ENCODE data around the gene PUS1.

The PUS1 gene

DNA sequence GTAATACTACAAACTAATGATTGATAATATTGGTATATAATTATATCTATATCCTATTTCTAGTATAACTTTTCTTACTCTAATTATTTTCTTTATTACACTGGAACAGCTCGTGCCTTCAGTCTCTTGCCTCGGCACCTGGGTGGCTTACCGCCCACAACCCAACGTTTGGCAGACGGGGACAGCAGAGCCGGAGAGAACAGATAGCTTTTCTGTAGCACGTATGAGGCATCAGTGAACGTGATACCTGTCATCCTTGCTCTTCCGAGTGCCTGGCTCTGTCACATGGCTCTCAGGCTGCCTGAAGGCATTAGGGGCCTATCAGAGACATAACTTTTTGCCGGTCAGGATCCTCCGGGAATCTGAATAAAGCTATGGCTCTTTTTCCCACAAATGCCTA is 5.5 kb downstream of the PUS1 start:
- Histone ChIP-seq H3K4me3 (ENCODE audit: low read depth, low read length) (no peak overlapping the region), H3K4me2 (ENCODE audit: low read length) (no peak overlapping the region), H3K9ac (no peak overlapping the region), H3K36me3 (ENCODE audit: control insufficient read depth, insufficient read depth, low read length) (no peaks in the 10 kb centered on the region), H3K79me2 (no peaks in the 10 kb centered on the region), H3K9me3 (ENCODE audit: control insufficient read depth, low read length) (no peaks in the 10 kb centered on the region), H3K27me3 (ENCODE audit: control insufficient read depth, insufficient read depth, low read length) (no peaks in the 10 kb centered on the region), H3K4me1 (no peaks in the 10 kb centered on the region), H3K27ac (no peak overlapping the region), H2AFZ (no peak overlapping the region)
- TF ChIP-seq, protein P1, sequence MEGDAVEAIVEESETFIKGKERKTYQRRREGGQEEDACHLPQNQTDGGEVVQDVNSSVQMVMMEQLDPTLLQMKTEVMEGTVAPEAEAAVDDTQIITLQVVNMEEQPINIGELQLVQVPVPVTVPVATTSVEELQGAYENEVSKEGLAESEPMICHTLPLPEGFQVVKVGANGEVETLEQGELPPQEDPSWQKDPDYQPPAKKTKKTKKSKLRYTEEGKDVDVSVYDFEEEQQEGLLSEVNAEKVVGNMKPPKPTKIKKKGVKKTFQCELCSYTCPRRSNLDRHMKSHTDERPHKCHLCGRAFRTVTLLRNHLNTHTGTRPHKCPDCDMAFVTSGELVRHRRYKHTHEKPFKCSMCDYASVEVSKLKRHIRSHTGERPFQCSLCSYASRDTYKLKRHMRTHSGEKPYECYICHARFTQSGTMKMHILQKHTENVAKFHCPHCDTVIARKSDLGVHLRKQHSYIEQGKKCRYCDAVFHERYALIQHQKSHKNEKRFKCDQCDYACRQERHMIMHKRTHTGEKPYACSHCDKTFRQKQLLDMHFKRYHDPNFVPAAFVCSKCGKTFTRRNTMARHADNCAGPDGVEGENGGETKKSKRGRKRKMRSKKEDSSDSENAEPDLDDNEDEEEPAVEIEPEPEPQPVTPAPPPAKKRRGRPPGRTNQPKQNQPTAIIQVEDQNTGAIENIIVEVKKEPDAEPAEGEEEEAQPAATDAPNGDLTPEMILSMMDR (IDR thresholded peaks at IDR 0.05): no peak

DNA sequence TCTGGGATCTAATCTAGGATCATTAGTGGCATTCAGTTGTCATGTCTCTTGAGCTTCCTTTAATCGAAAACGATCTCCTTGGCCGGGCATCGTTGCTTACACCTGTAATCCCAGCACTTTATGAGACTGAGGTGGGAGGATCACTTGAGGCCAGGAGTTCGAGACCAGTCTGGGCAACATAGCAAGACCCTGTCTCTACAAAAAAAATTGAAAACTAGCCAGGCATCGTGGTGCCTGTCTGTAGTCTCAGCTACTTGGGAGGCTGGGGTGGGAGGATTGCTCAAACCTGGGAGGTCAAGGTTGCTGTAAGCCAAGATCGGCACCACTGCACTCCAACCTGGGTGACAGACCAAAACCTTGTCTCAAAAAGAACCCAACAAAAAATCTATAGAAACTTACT is 9.0 kb downstream of the PUS1 start:
- Histone ChIP-seq H3K79me2 (no peaks in the 10 kb centered on the region), H3K9me3 (ENCODE audit: control insufficient read depth, low read length) (no peaks in the 10 kb centered on the region), H3K9ac (no peak overlapping the region), H3K36me3 (ENCODE audit: control insufficient read depth, insufficient read depth, low read length) (no peaks in the 10 kb centered on the region), H3K4me3 (ENCODE audit: low read depth, low read length) (no peak overlapping the region), H3K4me2 (ENCODE audit: low read length) (no peak overlapping the region), H3K4me1 (no peaks in the 10 kb centered on the region), H2AFZ (no peak overlapping the region), H3K27ac (no peak overlapping the region), H3K27me3 (ENCODE audit: control insufficient read depth, insufficient read depth, low read length) (no peaks in the 10 kb centered on the region)
- TF ChIP-seq, protein P1 (IDR thresholded peaks at IDR 0.05): no peak

DNA sequence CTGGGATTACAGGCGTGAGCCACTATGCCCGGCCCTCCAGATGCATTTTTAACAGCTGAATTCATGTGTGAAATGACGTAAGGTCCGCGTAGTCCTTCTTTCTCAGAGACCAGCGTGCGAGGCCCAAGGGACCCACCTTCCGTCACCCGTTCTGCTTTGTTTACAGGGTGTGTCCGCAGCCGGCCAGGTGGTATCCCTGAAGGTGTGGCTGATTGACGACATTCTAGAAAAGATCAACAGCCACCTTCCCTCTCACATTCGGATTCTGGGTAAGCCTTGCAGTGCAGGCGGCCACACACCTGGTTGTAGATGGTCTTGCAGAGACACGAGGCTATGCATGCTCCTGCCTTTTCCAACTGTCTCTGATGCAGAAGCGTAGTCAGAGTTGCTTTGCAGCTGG is 9.9 kb downstream of the PUS1 start:
- H3K79me2 ChIP-seq: no peaks in the 10 kb centered on the region
- H3K4me1 ChIP-seq: no peaks in the 10 kb centered on the region
- TF ChIP-seq, protein P1 (IDR thresholded peaks at IDR 0.05): no peak
- H3K9me3 ChIP-seq (ENCODE audit: control insufficient read depth, low read length): no peaks in the 10 kb centered on the region
- H3K27ac ChIP-seq: no peak overlapping the region
- H3K36me3 ChIP-seq (ENCODE audit: control insufficient read depth, insufficient read depth, low read length): no peaks in the 10 kb centered on the region
- no peaks in the 10 kb centered on the region for H3K27me3 ChIP-seq (ENCODE audit: control insufficient read depth, insufficient read depth, low read length)
- H3K4me3 ChIP-seq (ENCODE audit: low read depth, low read length): no peak overlapping the region
- H3K9ac ChIP-seq: no peak overlapping the region
- H2AFZ ChIP-seq: no peak overlapping the region
- H3K4me2 ChIP-seq (ENCODE audit: low read length): no peak overlapping the region

DNA sequence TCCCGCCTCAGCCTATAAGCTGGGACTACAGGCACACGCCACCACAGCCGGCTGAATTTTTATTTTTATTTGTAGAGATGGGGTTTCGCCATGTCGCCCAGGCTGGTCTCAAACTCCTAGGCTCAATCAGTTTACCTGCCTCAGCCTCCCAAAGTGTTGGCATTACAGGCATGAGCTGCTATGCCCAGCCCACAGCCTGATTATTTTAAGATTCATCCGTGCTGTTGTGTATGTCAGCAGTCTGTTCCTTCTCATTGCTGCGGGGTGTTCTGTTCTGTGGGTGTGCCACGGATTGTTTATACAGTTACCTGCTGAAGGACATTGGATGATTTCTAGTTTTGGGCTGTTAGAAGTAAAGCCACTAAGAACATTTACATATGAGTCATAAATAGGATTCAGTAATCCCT is 11.1 kb downstream of the PUS1 start:
- Histone ChIP-seq H3K27me3 (ENCODE audit: control insufficient read depth, insufficient read depth, low read length) (no peaks in the 10 kb centered on the region), H3K27ac (no peak overlapping the region)
- TF ChIP-seq, protein P1 (IDR thresholded peaks at IDR 0.05): no peak

DNA sequence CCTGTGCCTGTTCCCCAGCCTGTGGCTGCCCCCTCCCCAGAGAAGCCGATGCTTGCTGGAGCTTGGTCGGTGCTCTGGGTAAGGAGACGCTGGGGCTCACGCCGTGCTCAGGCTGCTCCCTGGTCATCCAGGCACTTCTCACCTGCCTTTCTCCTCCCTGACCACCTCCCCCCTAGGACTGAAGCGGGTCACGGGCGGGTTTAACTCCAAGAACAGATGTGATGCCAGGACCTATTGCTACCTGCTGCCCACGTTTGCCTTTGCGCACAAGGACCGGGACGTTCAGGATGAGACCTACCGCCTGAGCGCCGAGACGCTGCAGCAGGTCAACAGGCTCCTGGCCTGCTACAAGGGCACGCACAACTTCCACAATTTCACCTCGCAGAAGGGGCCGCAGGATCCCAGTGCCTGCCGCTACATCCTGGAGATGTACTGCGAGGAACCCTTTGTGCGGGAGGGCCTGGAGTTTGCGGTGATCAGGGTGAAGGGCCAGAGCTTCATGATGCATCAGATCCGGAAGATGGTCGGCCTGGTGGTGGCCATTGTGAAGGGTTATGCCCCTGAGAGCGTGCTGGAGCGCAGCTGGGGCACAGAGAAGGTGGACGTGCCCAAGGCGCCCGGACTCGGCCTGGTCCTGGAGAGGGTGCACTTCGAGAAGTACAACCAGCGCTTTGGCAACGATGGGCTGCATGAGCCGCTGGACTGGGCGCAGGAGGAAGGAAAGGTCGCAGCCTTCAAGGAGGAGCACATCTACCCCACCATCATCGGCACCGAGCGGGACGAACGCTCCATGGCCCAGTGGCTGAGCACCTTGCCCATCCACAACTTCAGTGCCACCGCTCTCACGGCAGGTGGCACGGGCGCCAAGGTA is 12.3 kb downstream of the PUS1 start:
- Histone ChIP-seq H3K4me3 (ENCODE audit: low read depth, low read length) (no peak overlapping the region), H3K27me3 (ENCODE audit: control insufficient read depth, insufficient read depth, low read length) (no peaks in the 10 kb centered on the region), H3K36me3 (ENCODE audit: control insufficient read depth, insufficient read depth, low read length) (no peaks in the 10 kb centered on the region), H3K9me3 (ENCODE audit: control insufficient read depth, low read length) (no peaks in the 10 kb centered on the region), H3K9ac (no peak overlapping the region), H3K27ac (no peak overlapping the region), H3K79me2 (no peaks in the 10 kb centered on the region), H3K4me2 (ENCODE audit: low read length) (no peak overlapping the region), H3K4me1 (no peaks in the 10 kb centered on the region), H2AFZ (no peak overlapping the region)
- TF ChIP-seq, protein P1 (IDR thresholded peaks at IDR 0.05): no peak

More for the DNA sequence above, 11.1 kb downstream of the PUS1 start:
- Histone ChIP-seq H3K9ac (no peak overlapping the region), H3K4me2 (ENCODE audit: low read length) (no peak overlapping the region), H3K9me3 (ENCODE audit: control insufficient read depth, low read length) (no peaks in the 10 kb centered on the region), H3K36me3 (ENCODE audit: control insufficient read depth, insufficient read depth, low read length) (no peaks in the 10 kb centered on the region), H3K4me3 (ENCODE audit: low read depth, low read length) (no peak overlapping the region), H2AFZ (no peak overlapping the region), H3K79me2 (no peaks in the 10 kb centered on the region), H3K4me1 (no peaks in the 10 kb centered on the region)
